Measurements from ENCODE around the gene TMEM41B.

- TF ChIP-seq, protein P1, sequence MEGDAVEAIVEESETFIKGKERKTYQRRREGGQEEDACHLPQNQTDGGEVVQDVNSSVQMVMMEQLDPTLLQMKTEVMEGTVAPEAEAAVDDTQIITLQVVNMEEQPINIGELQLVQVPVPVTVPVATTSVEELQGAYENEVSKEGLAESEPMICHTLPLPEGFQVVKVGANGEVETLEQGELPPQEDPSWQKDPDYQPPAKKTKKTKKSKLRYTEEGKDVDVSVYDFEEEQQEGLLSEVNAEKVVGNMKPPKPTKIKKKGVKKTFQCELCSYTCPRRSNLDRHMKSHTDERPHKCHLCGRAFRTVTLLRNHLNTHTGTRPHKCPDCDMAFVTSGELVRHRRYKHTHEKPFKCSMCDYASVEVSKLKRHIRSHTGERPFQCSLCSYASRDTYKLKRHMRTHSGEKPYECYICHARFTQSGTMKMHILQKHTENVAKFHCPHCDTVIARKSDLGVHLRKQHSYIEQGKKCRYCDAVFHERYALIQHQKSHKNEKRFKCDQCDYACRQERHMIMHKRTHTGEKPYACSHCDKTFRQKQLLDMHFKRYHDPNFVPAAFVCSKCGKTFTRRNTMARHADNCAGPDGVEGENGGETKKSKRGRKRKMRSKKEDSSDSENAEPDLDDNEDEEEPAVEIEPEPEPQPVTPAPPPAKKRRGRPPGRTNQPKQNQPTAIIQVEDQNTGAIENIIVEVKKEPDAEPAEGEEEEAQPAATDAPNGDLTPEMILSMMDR (IDR thresholded peaks at IDR 0.05), result no peak
- no peak for TF ChIP-seq POLR2A (IDR thresholded peaks at IDR 0.05)
Observed at GRCh38 chr11:9302448-9302847, 11.9 kb downstream of the TMEM41B start.
